ENCODE measurements around the gene CIZ1.

- TF ChIP-seq CTCF (IDR thresholded peaks at IDR 0.05; ENCODE audit: low read depth, low read length, poor library complexity, severe bottlenecking) (no peak), EZH2phosphoT487 (IDR thresholded peaks at IDR 0.05; ENCODE audit: borderline replicate concordance, low read length) (no peak)
Measured at GRCh38 chr9:128149951-128150593, 41.3 kb downstream of the CIZ1 start.

All from DOHH2 (cell line).